Retinal pigment epithelial cell (primary cell): ENCODE results near the gene SEMA7A.
"Not testable (repeated sequence)": the region's sequence is repeated elsewhere in the genome, so short reads cannot be mapped to it uniquely, and the experiment has no call there.

Experiments
- DNase-seq: peaks from one replicate; pipeline ENCODE4 v3.0.0-alpha.2; 2010; ENCODE audit warnings: low read depth
- H3K4me3 ChIP-seq: 2 replicates; pipeline ENCODE4 v1.5.1; 2011; ENCODE audit warnings: mild to moderate bottlenecking, low read length, control low read depth, moderate library complexity
- CTCF ChIP-seq: conservative IDR thresholded peaks from 2 replicates; pipeline ENCODE4 v1.5.1; 2011; ENCODE audit warnings: low read depth, low read length, control low read depth, inconsistent platforms

SEMA7A gene

DNA sequence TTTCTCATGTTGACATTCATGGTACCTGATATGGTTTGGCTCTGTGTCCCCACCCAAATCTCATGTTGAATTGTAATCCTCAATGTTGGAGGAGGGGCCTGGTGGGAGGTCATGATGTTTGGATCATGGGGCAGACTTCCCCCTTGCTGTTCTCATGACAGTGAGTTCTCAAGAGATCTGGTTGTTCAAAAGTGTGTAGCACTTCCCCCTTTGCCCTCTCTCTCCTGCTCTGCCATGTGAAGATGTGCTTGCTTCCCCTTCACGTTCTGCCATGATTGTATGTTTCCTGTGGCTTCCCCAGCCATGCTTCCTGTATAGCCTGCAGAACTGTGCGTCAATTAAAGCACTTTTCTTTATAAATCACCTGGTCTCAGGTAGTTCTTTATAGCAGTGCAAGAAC, 30.5 kb upstream of the SEMA7A start:
- TF ChIP-seq CTCF: no peak

DNA sequence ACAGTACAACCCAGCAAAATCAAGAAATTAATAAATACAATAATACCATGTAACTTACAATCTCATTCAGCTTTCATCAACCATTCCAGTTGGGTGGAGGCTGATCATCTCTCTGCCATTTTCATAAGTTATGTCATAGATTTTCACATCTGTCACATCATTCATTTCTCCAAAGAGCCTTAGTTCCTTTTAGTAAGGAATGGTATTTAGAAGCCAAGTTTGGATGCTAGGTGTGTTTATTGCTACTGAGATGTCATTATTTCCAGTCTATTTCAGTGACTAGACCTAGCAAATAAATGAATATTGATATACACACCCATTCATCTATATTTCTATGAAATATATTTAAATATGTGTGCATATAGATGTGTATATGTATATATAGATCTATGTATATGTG, 29.9 kb upstream of the SEMA7A start:
- no peak for DNase-seq

More for the DNA sequence above, 30.5 kb upstream of the SEMA7A start:
- no peak overlapping the region for H3K4me3 ChIP-seq
- DNase-seq: no peak

DNA sequence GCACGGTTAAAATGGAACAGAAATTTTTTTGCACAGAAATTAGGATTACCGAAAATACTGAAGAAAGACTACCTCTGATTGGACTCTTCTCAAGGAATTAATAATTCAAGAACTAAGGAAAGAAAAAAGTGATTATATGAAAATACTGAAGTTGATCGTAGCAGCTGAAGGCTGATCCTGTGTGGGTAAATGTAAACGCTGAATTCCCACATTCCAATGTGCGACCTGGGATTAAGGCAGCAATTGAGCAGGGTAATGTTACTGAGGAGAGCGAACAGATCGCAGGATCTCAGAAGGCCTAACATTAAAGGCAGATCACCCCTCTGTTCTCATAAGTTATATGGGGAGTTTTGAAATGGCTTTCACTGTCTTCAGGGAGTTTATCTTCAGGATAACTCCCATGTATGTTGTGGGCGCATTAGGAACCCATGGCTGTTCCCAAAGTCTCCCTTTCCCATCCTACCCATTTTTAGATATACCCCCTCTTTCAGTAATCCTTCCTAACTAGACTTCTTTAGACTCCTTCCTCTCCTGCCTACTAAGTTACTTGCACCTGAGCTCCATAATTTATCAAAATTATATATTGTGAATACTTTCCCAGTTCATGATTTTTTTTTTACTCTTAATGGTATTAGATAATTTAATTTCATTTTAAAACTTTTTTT, 28.2 kb upstream of the SEMA7A start:
- H3K4me3 ChIP-seq: peak overlapping the region; percentile 95
- no peak for TF ChIP-seq CTCF
- DNase-seq: no peak

More for the DNA sequence above, 29.9 kb upstream of the SEMA7A start:
- H3K4me3 ChIP-seq: no peak overlapping the region
- TF ChIP-seq CTCF: no peak

GRCh38 chr15:74460871-74461846, 27.4 kb upstream of the SEMA7A start, which contains the start of gene UBL7:
Gene UBL7, minus strand, starts transcription at chr15:74461160. Its CDS starts 2,293 bp downstream, at chr15:74458867.
- DNase-seq: peak; percentile 78
- TF ChIP-seq CTCF: peak; percentile 15
- H3K4me3 ChIP-seq: peak within 1 kb of the TSS; percentile 95

DNA sequence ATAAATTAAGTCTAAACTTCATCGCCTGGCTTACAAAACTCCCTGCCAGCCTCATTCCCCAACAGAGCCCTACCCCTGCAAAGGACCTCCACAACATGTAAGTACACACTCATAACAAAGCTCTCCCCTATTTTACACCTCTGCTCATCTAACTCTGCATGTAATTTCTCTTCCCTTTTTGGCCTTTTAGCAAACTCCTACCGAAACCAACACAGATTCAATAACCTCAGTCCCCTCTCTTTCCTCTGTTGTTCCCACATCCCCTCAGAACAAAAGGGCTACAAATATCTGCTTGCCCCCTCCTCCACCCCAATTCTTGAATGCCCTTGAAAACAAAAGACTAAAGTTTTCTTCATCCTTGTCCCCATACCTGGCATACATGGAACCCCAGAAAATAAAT, 26.5 kb upstream of the SEMA7A start:
- peak overlapping the region; percentile 95 for H3K4me3 ChIP-seq
- DNase-seq: no peak
- no peak for TF ChIP-seq CTCF

GRCh38 chr15:74459798-74460197, 26.0 kb upstream of the SEMA7A start:
- H3K4me3 ChIP-seq, DNase-seq: not testable (repeated sequence)

- H3K4me3 ChIP-seq: no peak overlapping the region
- no peak for DNase-seq
- TF ChIP-seq CTCF: no peak
Measured at GRCh38 chr15:74458473-74458872, 24.7 kb upstream of the SEMA7A start.

- H3K4me3 ChIP-seq, DNase-seq: not testable (repeated sequence)
Measured at GRCh38 chr15:74457036-74457435, 23.3 kb upstream of the SEMA7A start.
